ENCODE data around the gene VN1R5.

Gene VN1R5

GRCh38 chr1:247303216-247303615, 47.3 kb downstream of the VN1R5 start:
- no peak for DNase-seq

GRCh38 chr1:247304031-247304430, 48.2 kb downstream of the VN1R5 start:
- no peak for DNase-seq
